Stimulated activated CD4-positive, alpha-beta T cell treated with anti-CD3 and anti-CD28 coated beads, Interleukin-12 subunit alpha, Interleukin-12 subunit beta, amount 100 ng/mL, for 4 hours (primary cell): ENCODE results near the gene EXOC3.
"Not testable (repeated sequence)": the region's sequence is repeated elsewhere in the genome, so short reads cannot be mapped to it uniquely, and the experiment has no call there.

ENCODE experiments used
- DNase-seq: peaks from one replicate; pipeline ENCODE4 v3.0.0-alpha.2; 2020

EXOC3 gene

GRCh38 chr5:442335-443238 is at the start of gene EXOC3:
EXOC3 (plus strand) TSS chr5:443176; CDS start chr5:446206, 3,030 bp downstream.
- DNase-seq, result peak; percentile 76

- DNase-seq, result no peak
Observed at GRCh38 chr5:393846-394275, 49.1 kb upstream of the EXOC3 start.

- no peak for DNase-seq
Observed at GRCh38 chr5:394671-395155, 48.3 kb upstream of the EXOC3 start.

- DNase-seq, result no peak
Observed at GRCh38 chr5:395156-395920, 47.6 kb upstream of the EXOC3 start.

GRCh38 chr5:395921-396530 is 47.0 kb upstream of the EXOC3 start:
- DNase-seq, result no peak

- DNase-seq, result no peak
Observed at GRCh38 chr5:396531-396961, 46.4 kb upstream of the EXOC3 start.

GRCh38 chr5:398141-398474 is 44.9 kb upstream of the EXOC3 start:
- not testable (repeated sequence) for DNase-seq

GRCh38 chr5:398475-399295 is 44.3 kb upstream of the EXOC3 start:
- no peak for DNase-seq

- peak; percentile 52 for DNase-seq
Observed at GRCh38 chr5:399296-400281, 43.4 kb upstream of the EXOC3 start.

GRCh38 chr5:400282-401145 is 42.5 kb upstream of the EXOC3 start:
- DNase-seq, result no peak

- no peak for DNase-seq
Observed at GRCh38 chr5:401146-402034, 41.6 kb upstream of the EXOC3 start.

GRCh38 chr5:402219-402614 is 40.8 kb upstream of the EXOC3 start:
- DNase-seq, result not testable (repeated sequence)

- no peak for DNase-seq
Observed at GRCh38 chr5:402615-403359, 40.2 kb upstream of the EXOC3 start.

GRCh38 chr5:403995-404394 is 39.0 kb upstream of the EXOC3 start:
- no peak for DNase-seq

- DNase-seq, result no peak
Observed at GRCh38 chr5:404666-405241, 38.2 kb upstream of the EXOC3 start.

- DNase-seq, result no peak
Observed at GRCh38 chr5:405421-405820, 37.6 kb upstream of the EXOC3 start.

- DNase-seq, result no peak
Observed at GRCh38 chr5:406041-406440, 36.9 kb upstream of the EXOC3 start.

- DNase-seq, result no peak
Observed at GRCh38 chr5:407051-407450, 35.9 kb upstream of the EXOC3 start.
